WTC11 (cell line): ENCODE measurements around the gene METTL21A. TPM values are rescaled to one million over a fixed set of nuclear protein-coding genes. Genes with fewer than 3 reads are reported as not detected.

Source experiments
- ATAC-seq: fragments of 200-7000 bp; cut with Tn5 transposase; 2 replicates; pipeline ENCODE4 v1.10.0; 2021; ENCODE audit warnings: mild to moderate bottlenecking, moderate library complexity
- CTCF ChIA-PET: fragments of 300-600 bp; sonication (Branson Sonifier 250); formaldehyde crosslinking; loops from one replicate; lab custom pipeline; 2021; ENCODE audit warnings: antibody characterized with exemption; lab: Charles Lee
- POLR2A ChIA-PET: fragments of 350-600 bp; sonication (Branson Sonifier 250); formaldehyde crosslinking; loops from one replicate; lab custom pipeline; 2021; ENCODE audit warnings: antibody characterized with exemption; lab: Charles Lee
- DNase-seq: peaks from one replicate; pipeline ENCODE4 v3.0.0; 2021; ENCODE audit warnings: low spot score
- H3K27ac Mint-ChIP-seq: 2 replicates; pipeline ENCODE4 v1.8.0; 2021; ENCODE audit warnings: mixed read lengths
- H3K27me3 Mint-ChIP-seq: 2 replicates; pipeline ENCODE4 v1.8.0; 2021; ENCODE audit warnings: low read depth, mild to moderate bottlenecking, moderate library complexity, mixed read lengths
- H3K36me3 Mint-ChIP-seq: 2 replicates; pipeline ENCODE4 v1.8.0; 2021; ENCODE audit warnings: mixed read lengths
- H3K4me1 Mint-ChIP-seq: 2 replicates; pipeline ENCODE4 v1.8.0; 2022; ENCODE audit warnings: mixed read lengths
- H3K4me3 Mint-ChIP-seq: 2 replicates; pipeline ENCODE4 v1.8.0; 2021; ENCODE audit warnings: mild to moderate bottlenecking, moderate library complexity, mixed read lengths
- H3K9me3 Mint-ChIP-seq: 2 replicates; pipeline ENCODE4 v1.8.0; 2021; ENCODE audit warnings: mixed read lengths
- ERG ChIP-seq: fragments of 250-450 bp; sonication (Bioruptor Pico); IDR thresholded peaks from 2 replicates; pipeline ENCODE4 v1.8.0; 2021; ENCODE audit warnings: mild to moderate bottlenecking
- FOXP1 ChIP-seq: sonication (generic); formaldehyde crosslinking; IDR thresholded peaks from 2 replicates; pipeline ENCODE4 v1.8.0; 2022; ENCODE audit warnings: missing genetic modification reagents, mild to moderate bottlenecking, moderate library complexity, borderline replicate concordance
- GABPB1 ChIP-seq: sonication (generic); formaldehyde crosslinking; IDR thresholded peaks from 2 replicates; pipeline ENCODE4 v1.8.1; 2023; ENCODE audit warnings: mild to moderate bottlenecking, missing genetic modification reagents
- GRHL2 ChIP-seq: fragments of 250-450 bp; sonication (Bioruptor Pico); IDR thresholded peaks from 2 replicates; pipeline ENCODE4 v1.8.0; 2022; ENCODE audit warnings: mild to moderate bottlenecking, moderate library complexity; ENCODE audit not compliant: insufficient replicate concordance, severe bottlenecking
- HMGA2 ChIP-seq: fragments of 250-450 bp; sonication (Bioruptor Pico); IDR thresholded peaks from 2 replicates; pipeline ENCODE4 v1.4.0; 2021; ENCODE audit warnings: mild to moderate bottlenecking, moderate library complexity
- IRF1 ChIP-seq: sonication (generic); formaldehyde crosslinking; IDR thresholded peaks from 2 replicates; pipeline ENCODE4 v1.8.0; 2023; ENCODE audit warnings: missing genetic modification reagents
- JUN ChIP-seq: sonication (generic); formaldehyde crosslinking; IDR thresholded peaks from 2 replicates; pipeline ENCODE4 v1.8.0; 2023; ENCODE audit warnings: mild to moderate bottlenecking, missing genetic modification reagents
- MLX ChIP-seq: sonication (generic); formaldehyde crosslinking; IDR thresholded peaks from 2 replicates; pipeline ENCODE4 v1.8.1; 2023; ENCODE audit warnings: mild to moderate bottlenecking, missing genetic modification reagents, moderate library complexity
- NR1H2 ChIP-seq: sonication (generic); formaldehyde crosslinking; IDR thresholded peaks from 2 replicates; pipeline ENCODE4 v1.9.0; 2021; ENCODE audit warnings: mild to moderate bottlenecking, moderate library complexity, missing genetic modification reagents
- NR2C2 ChIP-seq: sonication (generic); formaldehyde crosslinking; IDR thresholded peaks from 2 replicates; pipeline ENCODE4 v1.8.0; 2022; ENCODE audit warnings: mild to moderate bottlenecking, missing genetic modification reagents
- NR3C1 ChIP-seq: sonication (generic); formaldehyde crosslinking; conservative IDR thresholded peaks from 2 replicates; pipeline ENCODE4 v1.8.1; 2023; ENCODE audit warnings: low read depth, mild to moderate bottlenecking, missing genetic modification reagents
- SMAD4 ChIP-seq: sonication (generic); formaldehyde crosslinking; IDR thresholded peaks from 2 replicates; pipeline ENCODE4 v1.8.0; 2022; ENCODE audit warnings: mild to moderate bottlenecking, missing genetic modification reagents
- USF1 ChIP-seq: sonication (generic); formaldehyde crosslinking; IDR thresholded peaks from 2 replicates; pipeline ENCODE4 v1.8.0; 2022; ENCODE audit warnings: mild to moderate bottlenecking, missing genetic modification reagents
- ZNF121 ChIP-seq: sonication (generic); formaldehyde crosslinking; IDR thresholded peaks from 2 replicates; pipeline ENCODE4 v1.8.0; 2023; ENCODE audit warnings: missing genetic modification reagents
- ZNF138 ChIP-seq: sonication (generic); formaldehyde crosslinking; conservative IDR thresholded peaks from 2 replicates; pipeline ENCODE4 v1.8.1; 2022; ENCODE audit warnings: mild to moderate bottlenecking, moderate library complexity, missing genetic modification reagents
- ZNF263 ChIP-seq: sonication (generic); formaldehyde crosslinking; IDR thresholded peaks from 2 replicates; pipeline ENCODE4 v1.8.1; 2022; ENCODE audit warnings: low read depth, mild to moderate bottlenecking, moderate library complexity, missing genetic modification reagents
- ZNF317 ChIP-seq: sonication (generic); formaldehyde crosslinking; IDR thresholded peaks from 2 replicates; pipeline ENCODE4 v1.8.1; 2023; ENCODE audit warnings: low read depth, mild to moderate bottlenecking, moderate library complexity, missing genetic modification reagents, borderline replicate concordance
- ZNF423 ChIP-seq: fragments of 250-450 bp; sonication (Bioruptor Pico); IDR thresholded peaks from 2 replicates; pipeline ENCODE4 v2.1.2; 2022; ENCODE audit warnings: mild to moderate bottlenecking, moderate library complexity
- ZNF532 ChIP-seq: fragments of 250-450 bp; sonication (Bioruptor Pico); IDR thresholded peaks from 2 replicates; pipeline ENCODE4 v1.9.0; 2021; ENCODE audit warnings: mild to moderate bottlenecking, borderline replicate concordance
- total RNA-seq: library from RNA; stranded (reverse); gene quantifications from 3 replicates; pipeline ENCODE4 v1.2.3, GENCODE V29; 2021
- TF ChIP-seq, protein P1 (sequence below): sonication (generic); formaldehyde crosslinking; IDR thresholded peaks from 2 replicates; pipeline ENCODE4 v1.8.0; 2022; ENCODE audit warnings: mild to moderate bottlenecking, missing genetic modification reagents

METTL21A gene
- total RNA-seq, 1 experiment from 2014 or later: 56.4 TPM

DNA sequence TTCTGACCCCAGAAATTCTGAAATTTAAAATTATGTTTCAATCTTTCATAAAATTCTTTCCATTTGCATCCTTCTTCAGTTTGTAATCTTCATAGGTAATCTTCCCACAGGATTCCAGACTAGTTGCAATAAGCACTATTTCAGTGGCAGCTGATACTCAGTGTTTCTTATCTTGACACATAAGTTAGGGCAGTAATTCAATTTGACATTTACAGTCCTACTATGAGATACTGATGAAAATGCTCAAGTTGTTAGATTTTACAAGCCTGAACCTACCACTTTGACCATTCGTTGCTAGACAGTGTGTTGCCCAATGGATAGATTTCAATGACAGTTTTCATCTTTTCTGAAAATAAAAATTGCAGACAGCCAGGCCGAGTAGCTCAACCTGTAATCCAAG lies 10.4 kb downstream of the METTL21A start:
- Mint-ChIP-seq H3K27me3 (no peaks in the 10 kb centered on the region), H3K4me1 (peaks cover 7% of the 10 kb centered on the region), H3K36me3 (peaks cover 59% of the 10 kb centered on the region), H3K9me3 (no peaks in the 10 kb centered on the region), H3K27ac (no peak overlapping the region)
- ATAC-seq: no peak
- POLR2A ChIA-PET: no interaction called here
- TF ChIP-seq ERG (CRISPR knock-in tag): no peak
- TF ChIP-seq NR1H2 (CRISPR knock-in tag): no peak
- TF ChIP-seq, protein P1, sequence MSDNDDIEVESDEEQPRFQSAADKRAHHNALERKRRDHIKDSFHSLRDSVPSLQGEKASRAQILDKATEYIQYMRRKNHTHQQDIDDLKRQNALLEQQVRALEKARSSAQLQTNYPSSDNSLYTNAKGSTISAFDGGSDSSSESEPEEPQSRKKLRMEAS (CRISPR knock-in tag): no peak
- no peak for TF ChIP-seq ZNF263 (CRISPR knock-in tag)
- no peak for TF ChIP-seq ZNF121 (CRISPR knock-in tag)
- no peak for TF ChIP-seq ZNF317 (CRISPR knock-in tag)
- TF ChIP-seq NR3C1: no peak
- no peak for TF ChIP-seq USF1 (CRISPR knock-in tag)
- no peak for TF ChIP-seq GRHL2
- TF ChIP-seq JUN (CRISPR knock-in tag): no peak
- no peak for TF ChIP-seq IRF1 (CRISPR knock-in tag)
- TF ChIP-seq NR2C2 (CRISPR knock-in tag): no peak
- no peak for TF ChIP-seq GABPB1 (CRISPR knock-in tag)
- no peak for TF ChIP-seq ZNF532
- TF ChIP-seq, all 79 proteins: peak for 0
- CTCF ChIA-PET: no interaction called here
- no peak overlapping the region for H3K4me3 Mint-ChIP-seq
- no peak for DNase-seq

- Mint-ChIP-seq H3K4me1 (peaks cover 6% of the 10 kb centered on the region), H3K4me3 (no peak overlapping the region), H3K36me3 (peaks cover 62% of the 10 kb centered on the region), H3K27ac (no peak overlapping the region), H3K27me3 (no peaks in the 10 kb centered on the region), H3K9me3 (peaks cover 12% of the 10 kb centered on the region)
- ATAC-seq (no peak), DNase-seq (no peak)
- ChIA-PET POLR2A (interaction anchor here (1.0 kb wide), 1 partner anchor 9 kb away, joined by 5 read pairs; no protein-coding TSS in a partner anchor), CTCF (no interaction called here)
- no peak for TF ChIP-seq ZNF263 (CRISPR knock-in tag)
- no peak for TF ChIP-seq ZNF423 (CRISPR knock-in tag)
These were observed 12.5 kb downstream of the METTL21A start for GRCh38 chr2:207612714-207613113.

- no peak overlapping the region for H3K4me3 Mint-ChIP-seq
- ChIA-PET POLR2A (no interaction called here), CTCF (no interaction called here)
- peaks cover 12% of the 10 kb centered on the region for H3K9me3 Mint-ChIP-seq
- peaks cover 23% of the 10 kb centered on the region for H3K36me3 Mint-ChIP-seq
- H3K27me3 Mint-ChIP-seq: no peaks in the 10 kb centered on the region
- no peaks in the 10 kb centered on the region for H3K4me1 Mint-ChIP-seq
- H3K27ac Mint-ChIP-seq: no peak overlapping the region
- ATAC-seq (no peak), DNase-seq (no peak)
- TF ChIP-seq FOXP1 (CRISPR knock-in tag): no peak
- TF ChIP-seq ZNF532: no peak
- TF ChIP-seq ZNF138 (CRISPR knock-in tag): no peak
- TF ChIP-seq HMGA2 (CRISPR knock-in tag): no peak
- no peak for TF ChIP-seq MLX
- TF ChIP-seq SMAD4 (CRISPR knock-in tag): no peak
These were observed 18.4 kb downstream of the METTL21A start for GRCh38 chr2:207606829-207607228.
